Right lobe of liver (tissue), 6 donors: ENCODE measurements around the gene DIP2C. TPM values are rescaled to one million over a fixed set of nuclear protein-coding genes. Genes with fewer than 3 reads are reported as not detected.

Experiments used
- ATAC-seq, 4 donors: fragments of 200-7000 bp; cut with Tn5 transposase; one replicate each; pipeline ENCODE4 v1.9.1; 2020; ENCODE audit warnings: mild to moderate bottlenecking in 4 of 4, moderate library complexity in 4 of 4
- DNase-seq, 3 donors: peaks; one replicate each; pipeline ENCODE4 v3.0.0-alpha.2; 2020
- H3K27ac ChIP-seq, 3 donors: fragments of 200-600 bp; one replicate each; pipeline ENCODE4 v1.8.0; 2022
- H3K27me3 ChIP-seq, 2 donors: fragments of 200-600 bp; one replicate each; pipeline ENCODE4 v1.8.0; 2022
- H3K36me3 ChIP-seq, 4 donors: fragments of 200-600 bp; sonication (generic) in 1 of 4; one replicate each; pipeline versions ENCODE4 v1.5.1 to v1.8.0; 2017 to 2022; ENCODE audit warnings: control low read depth in 1 of 4
- H3K4me1 ChIP-seq, 4 donors: fragments of 200-600 bp; sonication (generic) in 1 of 4; one replicate each; pipeline versions ENCODE4 v1.5.1 to v1.8.0; 2017 to 2022; ENCODE audit warnings: control low read depth in 1 of 4
- H3K4me3 ChIP-seq, 3 donors: fragments of 200-600 bp; one replicate each; pipeline ENCODE4 v1.8.0; 2022
- H3K9me3 ChIP-seq, 4 donors: fragments of 200-600 bp; sonication (generic) in 1 of 4; one replicate each; pipeline versions ENCODE4 v1.5.1 to v1.8.0; 2017 to 2022; ENCODE audit warnings: control low read depth in 1 of 4
- POLR2A ChIP-seq: fragments of 450-650 bp; IDR thresholded peaks from one replicate; pipeline ENCODE4 v1.6.1; 2017; ENCODE audit warnings: antibody characterized with exemption, mild to moderate bottlenecking
- WGBS: methylation state at CpG from one replicate; pipeline ENCODE4 v1.1.6; 2018; ENCODE audit warnings: low coverage, low lambda C conversion rate; ENCODE audit not compliant: insufficient coverage; ENCODE audit errors: missing lambda C conversion rate; 5-methylcytosine and 5-hydroxymethylcytosine counted together
- intact Hi-C, 2 donors: fragments of 100-400 bp; cut with DNase I; formaldehyde crosslinking; loops; one replicate each; pipeline versions ENCODE4 v1.11.2 to v1.14.1; 2022
- total RNA-seq, 6 experiments: library from RNA; depleted of rRNA in 2 of 6; stranded (reverse); fragments of >200 nt in 2 of 6; fragmentation: NEBNext Ultra II Directional in 3 of 6; extraction: Animal tissue kit (Norgen Biotek cat#: 25700) in 3 of 6; gene quantifications; one replicate each; pipeline versions ENCODE4 v1.1.0 to v1.2.4, GENCODE V29; 2016 to 2023
- TF ChIP-seq, protein P1 (sequence below), 4 donors: fragments of 200-600 bp in 3 of 4; fragments of 450-650 bp in 1 of 4; IDR thresholded peaks; one replicate each; pipeline versions ENCODE4 v1.5.1 to v1.8.0; 2016 to 2022; ENCODE audit warnings: antibody characterized with exemption in 4 of 4, mild to moderate bottlenecking in 2 of 4
- donor health status: DM: no; HTN: yes; CAD: no.
- donor health status: DM: no; HTN: no; CAD: no.
- donor health status: DM: no; HTN: no; CAD: no.
- donor health status: DM: no; HTN: yes; CAD: no.
- donor health status: DM: no; HTN: yes; CAD: no.

The DIP2C gene
- total RNA-seq, 6 experiments from 2014 or later: 8.0 to 13.5 (median 11.7) TPM

DNA sequence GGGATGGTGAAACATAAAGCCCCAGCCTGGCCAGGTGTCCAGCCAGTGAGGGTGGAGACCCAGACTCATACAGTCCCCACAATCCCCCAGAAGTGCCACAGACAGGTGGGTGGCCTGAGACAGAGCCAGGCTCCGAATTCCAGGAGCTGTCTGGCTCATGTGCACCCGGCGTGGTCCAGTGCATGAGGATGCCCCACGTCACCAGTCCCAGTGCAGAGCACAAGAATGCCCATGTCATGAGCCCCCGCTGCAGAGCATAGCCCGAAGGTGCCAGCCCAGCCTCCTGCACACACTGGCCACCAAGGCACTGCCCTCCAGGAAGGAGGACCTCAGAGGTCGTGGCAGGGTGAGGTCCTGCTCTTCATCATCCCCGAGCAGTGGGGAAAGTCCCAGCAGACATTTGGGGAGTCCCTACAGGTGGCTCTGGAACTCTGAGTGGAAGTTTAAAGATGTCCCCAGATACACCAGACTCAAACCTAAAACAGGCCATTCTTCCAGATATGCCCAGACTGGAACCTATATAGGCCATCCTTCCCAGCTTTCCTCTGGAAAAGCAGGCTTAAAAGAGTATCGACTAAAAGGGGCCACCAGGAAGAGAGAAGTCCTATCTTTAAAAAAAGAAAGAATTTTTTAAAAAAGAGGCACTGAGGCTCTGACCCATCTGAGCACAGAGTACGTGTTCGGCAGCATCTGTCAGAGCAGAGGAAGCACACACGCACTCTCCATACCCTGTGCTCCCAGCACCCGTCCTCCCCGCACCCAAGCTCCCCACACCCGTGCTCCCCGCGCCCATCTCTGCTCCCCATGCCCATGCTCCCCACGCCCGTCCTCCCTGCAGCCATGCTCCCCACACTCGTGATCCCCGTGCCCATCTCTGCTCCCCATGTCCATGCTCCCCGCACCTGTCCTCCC lies 11.5 kb downstream of the DIP2C start:
- Histone ChIP-seq H3K4me1 (peaks cover 0 to 7% (median 0%) of the 10 kb centered on the region in 4 donors), H3K36me3 (no peaks in the 10 kb centered on the region), H3K27me3 (no peaks in the 10 kb centered on the region), H3K4me3 (no peak overlapping the region), H3K9me3 (no peaks in the 10 kb centered on the region), H3K27ac (no peak overlapping the region)
- TF ChIP-seq, protein P1, sequence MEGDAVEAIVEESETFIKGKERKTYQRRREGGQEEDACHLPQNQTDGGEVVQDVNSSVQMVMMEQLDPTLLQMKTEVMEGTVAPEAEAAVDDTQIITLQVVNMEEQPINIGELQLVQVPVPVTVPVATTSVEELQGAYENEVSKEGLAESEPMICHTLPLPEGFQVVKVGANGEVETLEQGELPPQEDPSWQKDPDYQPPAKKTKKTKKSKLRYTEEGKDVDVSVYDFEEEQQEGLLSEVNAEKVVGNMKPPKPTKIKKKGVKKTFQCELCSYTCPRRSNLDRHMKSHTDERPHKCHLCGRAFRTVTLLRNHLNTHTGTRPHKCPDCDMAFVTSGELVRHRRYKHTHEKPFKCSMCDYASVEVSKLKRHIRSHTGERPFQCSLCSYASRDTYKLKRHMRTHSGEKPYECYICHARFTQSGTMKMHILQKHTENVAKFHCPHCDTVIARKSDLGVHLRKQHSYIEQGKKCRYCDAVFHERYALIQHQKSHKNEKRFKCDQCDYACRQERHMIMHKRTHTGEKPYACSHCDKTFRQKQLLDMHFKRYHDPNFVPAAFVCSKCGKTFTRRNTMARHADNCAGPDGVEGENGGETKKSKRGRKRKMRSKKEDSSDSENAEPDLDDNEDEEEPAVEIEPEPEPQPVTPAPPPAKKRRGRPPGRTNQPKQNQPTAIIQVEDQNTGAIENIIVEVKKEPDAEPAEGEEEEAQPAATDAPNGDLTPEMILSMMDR (IDR thresholded peaks at IDR 0.05): no peak
- TF ChIP-seq POLR2A: no peak
- no peak for DNase-seq
- intact Hi-C loops: no loop called here
- ATAC-seq: peak in 2 of 4 donors; percentile 20 to 44
- WGBS: 77% methylated on average over 15 of the region's 22 CpGs

DNA sequence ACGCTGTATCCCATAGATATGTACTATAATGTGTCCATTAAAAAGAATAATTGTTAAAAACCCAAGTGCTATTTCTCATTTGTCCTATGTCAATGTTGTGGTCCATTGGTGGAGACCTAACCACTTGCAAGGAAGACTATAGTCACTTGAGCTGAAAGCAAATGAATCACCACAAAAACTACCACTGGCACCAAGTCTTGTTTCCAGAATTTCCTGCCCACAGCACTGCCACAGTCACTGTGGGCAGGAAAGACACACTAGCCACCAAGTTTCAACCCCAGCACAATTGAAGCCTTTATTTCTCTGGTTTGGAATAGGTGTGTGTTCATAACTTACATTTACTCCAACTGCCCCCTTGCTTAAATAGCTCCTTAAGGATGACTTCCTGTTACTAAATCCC lies 12.4 kb downstream of the DIP2C start:
- Histone ChIP-seq H3K27ac (no peak overlapping the region), H3K9me3 (no peaks in the 10 kb centered on the region), H3K27me3 (no peaks in the 10 kb centered on the region), H3K4me1 (peaks cover 0 to 3% (median 0%) of the 10 kb centered on the region in 4 donors), H3K4me3 (no peak overlapping the region), H3K36me3 (no peaks in the 10 kb centered on the region)
- 80% methylated on average over 1 of the region's 1 CpG for WGBS
- no peak for ATAC-seq
- TF ChIP-seq, protein P1 (IDR thresholded peaks at IDR 0.05): no peak
- TF ChIP-seq POLR2A: no peak
- DNase-seq: no peak
- intact Hi-C loops: no loop called here

DNA sequence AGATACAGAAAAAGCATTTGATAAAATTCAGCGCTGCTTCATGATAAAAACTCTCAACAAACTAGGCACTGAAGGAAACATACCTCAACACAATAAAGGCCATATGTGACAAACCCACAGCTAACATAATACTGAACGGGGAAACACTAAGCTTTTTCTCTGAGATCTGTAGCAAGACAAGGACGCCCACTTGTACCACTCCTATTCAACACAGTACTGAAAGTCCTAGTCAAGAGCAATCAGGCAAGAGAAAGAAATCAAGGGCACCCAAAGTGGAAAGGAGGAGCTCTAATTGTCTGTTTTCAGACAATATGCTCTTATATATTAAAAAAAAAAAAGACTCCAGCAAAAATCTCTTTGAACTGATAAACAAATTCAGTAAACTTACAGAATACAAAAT lies 13.3 kb downstream of the DIP2C start:
- Histone ChIP-seq H3K9me3 (no peaks in the 10 kb centered on the region), H3K36me3 (no peaks in the 10 kb centered on the region), H3K27me3 (no peaks in the 10 kb centered on the region), H3K4me1 (no peaks in the 10 kb centered on the region), H3K4me3 (no peak overlapping the region), H3K27ac (no peak overlapping the region)
- no peak for ATAC-seq
- intact Hi-C loops: no loop called here
- TF ChIP-seq, protein P1 (IDR thresholded peaks at IDR 0.05): no peak
- no peak for TF ChIP-seq POLR2A
- DNase-seq: no peak
- WGBS: 80% methylated on average over 3 of the region's 3 CpGs

DNA sequence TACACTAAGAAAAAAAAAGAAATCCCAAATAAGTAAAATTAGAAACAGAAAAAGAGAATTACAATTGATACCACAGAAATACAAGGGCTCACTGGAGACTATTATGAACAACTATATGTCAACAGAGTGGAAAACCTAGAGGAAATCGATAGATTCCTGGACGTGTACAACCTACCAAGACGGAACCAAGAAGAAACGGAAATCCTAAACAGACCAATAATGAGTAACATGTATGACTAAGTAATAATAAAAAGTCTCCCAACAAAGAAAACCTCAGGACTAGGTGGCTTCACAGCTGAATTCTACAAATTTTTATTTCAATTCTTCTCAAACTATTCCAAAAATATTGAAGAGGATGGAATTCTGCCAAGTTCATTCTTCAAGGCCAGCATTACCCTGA lies 13.9 kb downstream of the DIP2C start:
- no peak overlapping the region for H3K27ac ChIP-seq
- TF ChIP-seq POLR2A: no peak
- TF ChIP-seq, protein P1 (IDR thresholded peaks at IDR 0.05): no peak
- no peaks in the 10 kb centered on the region for H3K36me3 ChIP-seq
- no peaks in the 10 kb centered on the region for H3K9me3 ChIP-seq
- ATAC-seq (no peak), DNase-seq (no peak)
- no peaks in the 10 kb centered on the region for H3K4me1 ChIP-seq
- H3K27me3 ChIP-seq: no peaks in the 10 kb centered on the region
- intact Hi-C loops: no loop called here
- H3K4me3 ChIP-seq: no peak overlapping the region
- WGBS: 91% methylated on average over 4 of the region's 4 CpGs
